PC-3 (cell line): Measurements from ENCODE around the gene ARL5C. TPM values are rescaled to one million over a fixed set of nuclear protein-coding genes. Genes with fewer than 3 reads are reported as not detected.

Experiments
- ATAC-seq: fragments of 200-7000 bp; cut with Tn5 transposase; 2 replicates; pipeline ENCODE4 v1.9.1; 2020; ENCODE audit warnings: mild to moderate bottlenecking, moderate library complexity
- BruUV-seq: library from RNA; stranded (reverse); fragments of 400-500 nt; replicated peaks from 2 replicates; lab custom pipeline; 2021; lab: Mats Ljungman, UMichigan
- CTCF ChIA-PET: fragments of 300-600 bp; sonication (Branson Sonifier 250); formaldehyde crosslinking; loops from one replicate; lab custom pipeline; 2022; ENCODE audit warnings: antibody characterized with exemption; lab: Charles Lee
- POLR2A ChIA-PET: fragments of 300-600 bp; sonication (Branson Sonifier 250); formaldehyde crosslinking; loops from one replicate; lab custom pipeline; 2022; ENCODE audit warnings: antibody characterized with exemption; ENCODE audit not compliant: unreplicated experiment; lab: Charles Lee
- DNase-seq: peaks from one replicate; pipeline ENCODE4 v3.0.0-alpha.2; 2015
- H2AFZ ChIP-seq: fragments of 300-600 bp; sonication (generic); 2 replicates; pipeline ENCODE4 v1.6.0; 2016; ENCODE audit warnings: antibody characterized with exemption, low read length
- H3F3A ChIP-seq: fragments of 300-600 bp; sonication (generic); one replicate; pipeline ENCODE4 v1.6.0; 2017; ENCODE audit warnings: antibody characterized with exemption, low read length, control low read depth, mild to moderate bottlenecking; ENCODE audit not compliant: unreplicated experiment
- H3K27ac ChIP-seq: fragments of 300-600 bp; sonication (generic); 2 replicates; pipeline ENCODE4 v1.5.1; 2016; ENCODE audit warnings: mild to moderate bottlenecking, low read length
- H3K27me3 ChIP-seq: fragments of 300-600 bp; sonication (generic); 2 replicates; pipeline ENCODE4 v1.6.1; 2016; ENCODE audit warnings: low read length, mixed read lengths
- H3K36me3 ChIP-seq: fragments of 300-600 bp; sonication (generic); 2 replicates; pipeline ENCODE4 v1.6.1; 2016; ENCODE audit warnings: low read depth, mixed run types, low read length, mixed read lengths
- H3K4me1 ChIP-seq: fragments of 300-600 bp; sonication (generic); 2 replicates; pipeline ENCODE4 v1.5.1; 2016; ENCODE audit warnings: low read length; ENCODE audit not compliant: insufficient read depth
- H3K4me2 ChIP-seq: fragments of 300-600 bp; sonication (generic); 2 replicates; pipeline ENCODE4 v1.6.0; 2016; ENCODE audit warnings: low read length
- H3K4me3 ChIP-seq: fragments of 300-600 bp; sonication (generic); 2 replicates; pipeline ENCODE4 v1.5.1; 2016; ENCODE audit warnings: mild to moderate bottlenecking, low read length, mixed read lengths
- H3K79me2 ChIP-seq: fragments of 300-600 bp; sonication (generic); 2 replicates; pipeline ENCODE4 v1.6.1; 2017; ENCODE audit warnings: low read length, mixed read lengths
- H3K9ac ChIP-seq: fragments of 300-600 bp; sonication (generic); 2 replicates; pipeline ENCODE4 v1.6.0; 2016; ENCODE audit warnings: mild to moderate bottlenecking, low read length
- H3K9me2 ChIP-seq: fragments of 300-600 bp; sonication (generic); replicated peaks from 2 replicates; pipeline ENCODE4 v1.6.1; 2016; ENCODE audit warnings: mixed run types, low read length, mixed read lengths
- H3K9me3 ChIP-seq: fragments of 300-600 bp; sonication (generic); 2 replicates; pipeline ENCODE4 v1.6.1; 2016; ENCODE audit warnings: low read length, mixed read lengths
- H4K20me1 ChIP-seq: fragments of 300-600 bp; sonication (generic); 2 replicates; pipeline ENCODE4 v1.6.1; 2016; ENCODE audit warnings: low read length, mixed read lengths
- EZH2 ChIP-seq: fragments of 300-600 bp; sonication (generic); IDR thresholded peaks from one replicate; pipeline ENCODE4 v1.6.1; 2017; ENCODE audit warnings: antibody characterized with exemption, mild to moderate bottlenecking, low read length; ENCODE audit not compliant: unreplicated experiment
- EZH2phosphoT487 ChIP-seq: fragments of 300-600 bp; sonication (generic); IDR thresholded peaks from 2 replicates; pipeline ENCODE4 v1.6.1; 2018; ENCODE audit warnings: mild to moderate bottlenecking, antibody characterized with exemption, low read length, borderline replicate concordance
- intact Hi-C: fragments of 100-400 bp; cut with micrococcal nuclease; formaldehyde crosslinking; loops from 2 replicates; pipeline ENCODE4 v1.9.0; 2023
- total RNA-seq: library from RNA; depleted of rRNA; stranded (reverse); fragments of >200 nt; gene quantifications from 2 replicates; pipeline ENCODE4 v1.2.3, GENCODE V29; 2014
- TF ChIP-seq, protein P1 (sequence below): fragments of 300-600 bp; sonication (generic); conservative IDR thresholded peaks from 2 replicates; pipeline ENCODE4 v1.5.1; 2017; ENCODE audit warnings: antibody characterized with exemption, low read depth, mild to moderate bottlenecking, low read length

Gene ARL5C
- total RNA-seq, 1 experiment from 2014 or later = not detected

DNA sequence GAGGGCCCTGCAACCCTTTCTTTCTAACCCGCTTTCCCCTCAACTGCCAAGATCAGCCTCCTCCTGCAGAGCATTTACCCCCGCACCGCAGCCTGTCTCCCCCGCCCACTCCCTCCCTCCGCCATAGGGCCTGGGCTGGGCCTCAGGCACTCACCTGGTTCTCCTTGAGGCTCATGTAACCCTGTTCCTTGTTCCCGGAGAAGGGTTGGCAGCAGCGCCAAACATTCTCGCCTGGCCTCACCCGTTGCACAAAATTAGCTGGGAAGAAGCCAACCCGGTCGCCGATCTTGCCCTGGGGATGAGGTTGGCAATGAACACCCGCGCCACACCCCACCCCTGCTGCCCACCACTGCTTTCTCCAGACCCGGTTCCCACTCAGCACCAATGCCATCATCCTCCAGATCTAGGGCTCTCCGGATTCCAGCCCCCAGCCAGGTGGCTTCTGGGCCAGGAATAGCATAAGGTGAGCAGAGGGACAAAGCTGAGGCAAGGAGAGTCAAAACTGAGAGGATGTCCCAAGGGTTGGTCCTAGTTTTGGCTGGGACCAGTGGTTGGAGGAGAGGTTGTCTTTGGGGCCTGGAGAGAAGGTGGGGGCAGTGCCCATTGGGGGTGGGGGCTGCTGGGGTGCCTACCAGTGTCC, 47.0 kb upstream of the ARL5C start:
- ChIA-PET CTCF (no interaction called here), POLR2A (interaction anchor here (0.7 kb wide), 1 partner anchor 784 kb away, joined by 4 read pairs; no protein-coding TSS in a partner anchor)
- no peaks in the 10 kb centered on the region for H3K4me1 ChIP-seq
- intact Hi-C loops = no loop called here
- no peak for TF ChIP-seq EZH2phosphoT487
- TF ChIP-seq, protein P1, sequence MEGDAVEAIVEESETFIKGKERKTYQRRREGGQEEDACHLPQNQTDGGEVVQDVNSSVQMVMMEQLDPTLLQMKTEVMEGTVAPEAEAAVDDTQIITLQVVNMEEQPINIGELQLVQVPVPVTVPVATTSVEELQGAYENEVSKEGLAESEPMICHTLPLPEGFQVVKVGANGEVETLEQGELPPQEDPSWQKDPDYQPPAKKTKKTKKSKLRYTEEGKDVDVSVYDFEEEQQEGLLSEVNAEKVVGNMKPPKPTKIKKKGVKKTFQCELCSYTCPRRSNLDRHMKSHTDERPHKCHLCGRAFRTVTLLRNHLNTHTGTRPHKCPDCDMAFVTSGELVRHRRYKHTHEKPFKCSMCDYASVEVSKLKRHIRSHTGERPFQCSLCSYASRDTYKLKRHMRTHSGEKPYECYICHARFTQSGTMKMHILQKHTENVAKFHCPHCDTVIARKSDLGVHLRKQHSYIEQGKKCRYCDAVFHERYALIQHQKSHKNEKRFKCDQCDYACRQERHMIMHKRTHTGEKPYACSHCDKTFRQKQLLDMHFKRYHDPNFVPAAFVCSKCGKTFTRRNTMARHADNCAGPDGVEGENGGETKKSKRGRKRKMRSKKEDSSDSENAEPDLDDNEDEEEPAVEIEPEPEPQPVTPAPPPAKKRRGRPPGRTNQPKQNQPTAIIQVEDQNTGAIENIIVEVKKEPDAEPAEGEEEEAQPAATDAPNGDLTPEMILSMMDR = no peak
- no peak for TF ChIP-seq EZH2
- DNase-seq = no peak
- BruUV-seq = no TSS peak
- no peaks in the 10 kb centered on the region for H3K36me3 ChIP-seq
- H3F3A ChIP-seq = no peaks in the 10 kb centered on the region
- no peak overlapping the region for H3K4me3 ChIP-seq
- H3K27me3 ChIP-seq = no peaks in the 10 kb centered on the region
- no peak overlapping the region for H3K4me2 ChIP-seq
- ATAC-seq = no peak
- H3K9me2 ChIP-seq = no peaks in the 10 kb centered on the region
- no peak overlapping the region for H3K27ac ChIP-seq
- no peak overlapping the region for H2AFZ ChIP-seq
- H3K9ac ChIP-seq = no peak overlapping the region
- H3K79me2 ChIP-seq = no peaks in the 10 kb centered on the region
- H3K9me3 ChIP-seq = no peaks in the 10 kb centered on the region
- H4K20me1 ChIP-seq = no peaks in the 10 kb centered on the region

DNA sequence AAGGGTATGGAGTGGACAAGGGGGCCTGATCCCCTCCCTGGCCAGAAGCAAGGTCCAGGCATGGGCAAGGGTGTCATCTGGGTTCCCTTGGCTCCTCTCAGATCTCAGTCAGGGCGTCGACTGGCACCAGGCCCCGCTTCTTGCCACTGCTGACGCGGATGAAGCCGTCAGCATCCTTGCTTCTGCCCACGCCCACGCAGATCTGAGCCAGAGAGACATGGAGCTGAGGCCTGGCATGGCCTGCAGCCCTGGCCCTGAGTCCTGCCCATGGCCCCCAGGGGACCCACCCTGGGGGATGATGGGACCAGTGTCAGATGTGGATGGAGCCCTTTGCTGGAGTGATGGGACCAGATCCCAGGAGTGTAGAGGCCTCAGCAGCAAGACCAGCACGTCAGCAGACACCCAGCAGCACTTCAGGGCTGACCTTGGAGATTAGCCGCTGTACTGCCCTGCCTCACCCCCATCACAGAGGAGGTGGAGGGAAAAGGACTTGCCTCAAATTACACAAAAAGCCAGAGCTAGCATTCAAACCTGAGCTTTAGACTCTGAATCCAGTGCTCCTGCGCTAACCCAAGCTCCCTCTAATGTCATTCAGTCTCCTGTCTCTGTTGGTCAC, 46.3 kb upstream of the ARL5C start:
- Histone ChIP-seq H3K9ac (no peak overlapping the region), H3K9me2 (no peaks in the 10 kb centered on the region), H3K9me3 (no peaks in the 10 kb centered on the region), H3K27ac (no peak overlapping the region), H4K20me1 (no peaks in the 10 kb centered on the region), H3K4me1 (no peaks in the 10 kb centered on the region), H2AFZ (no peak overlapping the region), H3K4me3 (no peak overlapping the region), H3K79me2 (no peaks in the 10 kb centered on the region), H3K27me3 (no peaks in the 10 kb centered on the region), H3F3A (no peaks in the 10 kb centered on the region), H3K4me2 (no peak overlapping the region), H3K36me3 (no peaks in the 10 kb centered on the region)
- intact Hi-C loops = no loop called here
- no TSS peak for BruUV-seq
- POLR2A ChIA-PET = interaction anchor here (0.7 kb wide), 1 partner anchor 783 kb away, joined by 4 read pairs; no protein-coding TSS in a partner anchor
- CTCF ChIA-PET = no interaction called here
- ATAC-seq = no peak
- no peak for DNase-seq
- no peak for TF ChIP-seq EZH2
- TF ChIP-seq, protein P1 = no peak
- TF ChIP-seq EZH2phosphoT487 = no peak

DNA sequence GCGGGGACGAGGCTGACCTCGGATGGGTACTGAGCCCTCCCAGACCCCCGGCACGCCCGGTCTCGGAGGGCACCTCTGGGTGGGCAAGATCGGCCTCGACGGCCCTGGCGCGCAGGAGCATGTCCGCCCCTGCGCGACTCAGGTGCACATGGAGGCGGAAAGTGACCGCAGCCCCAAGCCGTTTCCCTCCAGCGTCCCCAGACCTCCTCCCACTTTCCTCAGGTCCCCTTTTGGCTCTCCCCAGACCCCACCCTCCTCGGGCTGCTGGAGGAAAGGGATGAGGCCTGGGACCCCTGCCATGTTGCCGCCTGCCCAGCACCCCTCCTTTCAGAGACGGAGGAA, 44.1 kb upstream of the ARL5C start:
- Histone ChIP-seq H2AFZ (0 out of 2 replicates have a peak overlapping the region, but pooled peaks have one; percentile 26), H3F3A (no peaks in the 10 kb centered on the region), H3K79me2 (no peaks in the 10 kb centered on the region), H3K4me3 (no peak overlapping the region), H4K20me1 (no peaks in the 10 kb centered on the region), H3K4me1 (no peaks in the 10 kb centered on the region), H3K9ac (no peak overlapping the region), H3K27me3 (no peaks in the 10 kb centered on the region), H3K9me2 (no peaks in the 10 kb centered on the region), H3K9me3 (no peaks in the 10 kb centered on the region), H3K27ac (no peak overlapping the region), H3K4me2 (no peak overlapping the region), H3K36me3 (no peaks in the 10 kb centered on the region; the same call in none of the 2 replicates)
- ChIA-PET CTCF (no interaction called here), POLR2A (no interaction called here)
- TF ChIP-seq EZH2 (no peak), EZH2phosphoT487 (no peak)
- TF ChIP-seq, protein P1 = no peak
- ATAC-seq = no peak
- intact Hi-C loops = no loop called here
- no peak for DNase-seq
- BruUV-seq = no TSS peak
